Loucy (cell line): ENCODE data around the gene GRID1.

Experiments used
- H2AFZ ChIP-seq: fragments of 200-600 bp; sonication (generic); 2 replicates; pipeline ENCODE4 v1.6.0; 2016; ENCODE audit warnings: antibody characterized with exemption, mild to moderate bottlenecking, low read length, moderate library complexity
- H3F3A ChIP-seq: fragments of 200-600 bp; 2 replicates; pipeline ENCODE4 v1.6.0; 2016; ENCODE audit warnings: antibody characterized with exemption, low read depth, mild to moderate bottlenecking
- H3K27me3 ChIP-seq: fragments of 200-600 bp; sonication (generic); 2 replicates; pipeline ENCODE4 v1.6.1; 2014; ENCODE audit warnings: low read length, mild to moderate bottlenecking; ENCODE audit not compliant: insufficient read depth, poor library complexity, severe bottlenecking
- H3K36me3 ChIP-seq: fragments of 200-600 bp; sonication (generic); 2 replicates; pipeline ENCODE4 v1.6.1; 2016; ENCODE audit warnings: low read length; ENCODE audit not compliant: insufficient read depth
- H3K4me1 ChIP-seq: fragments of 200-600 bp; sonication (generic); 2 replicates; pipeline ENCODE4 v1.5.1; 2014; ENCODE audit warnings: low read length, mild to moderate bottlenecking; ENCODE audit not compliant: insufficient read depth, poor library complexity, severe bottlenecking
- H3K4me2 ChIP-seq: fragments of 200-600 bp; sonication (generic); 2 replicates; pipeline ENCODE4 v1.6.0; 2014; ENCODE audit warnings: antibody characterized with exemption, low read length, low read depth, mild to moderate bottlenecking; ENCODE audit not compliant: poor library complexity, severe bottlenecking
- H3K4me3 ChIP-seq: fragments of 200-600 bp; sonication (generic); 2 replicates; pipeline ENCODE4 v1.5.1; 2014; ENCODE audit warnings: low read length, mild to moderate bottlenecking, mixed read lengths; ENCODE audit not compliant: poor library complexity, severe bottlenecking
- H3K79me2 ChIP-seq: fragments of 200-600 bp; sonication (generic); 2 replicates; pipeline ENCODE4 v1.6.1; 2014; ENCODE audit warnings: low read length; ENCODE audit not compliant: insufficient read depth
- H3K9ac ChIP-seq: fragments of 200-600 bp; sonication (generic); 2 replicates; pipeline ENCODE4 v1.6.0; 2014; ENCODE audit warnings: mild to moderate bottlenecking, low read depth, low read length, moderate library complexity; ENCODE audit not compliant: poor library complexity, severe bottlenecking
- H3K9me2 ChIP-seq: fragments of 200-600 bp; sonication (generic); replicated peaks from 2 replicates; pipeline ENCODE4 v1.6.1; 2016; ENCODE audit warnings: low read depth, low read length, mixed read lengths
- H3K9me3 ChIP-seq: fragments of 200-600 bp; sonication (generic); 2 replicates; pipeline ENCODE4 v1.6.1; 2014; ENCODE audit warnings: mild to moderate bottlenecking, antibody characterized with exemption, low read length, low read depth; ENCODE audit not compliant: insufficient read depth
- H4K20me1 ChIP-seq: fragments of 200-600 bp; sonication (generic); 2 replicates; pipeline ENCODE4 v1.6.0; 2014; ENCODE audit warnings: antibody characterized with exemption, low read length, mild to moderate bottlenecking; ENCODE audit not compliant: insufficient read depth, poor library complexity, severe bottlenecking
- EZH2phosphoT487 ChIP-seq: fragments of 200-600 bp; IDR thresholded peaks from 2 replicates; pipeline ENCODE4 v1.6.1; 2018; ENCODE audit warnings: antibody characterized with exemption, mild to moderate bottlenecking, moderate library complexity, borderline replicate concordance
- TF ChIP-seq, protein P1 (sequence below): fragments of 200-600 bp; sonication (generic); conservative IDR thresholded peaks from 2 replicates; pipeline ENCODE4 v1.5.1; 2014; ENCODE audit warnings: mild to moderate bottlenecking, antibody characterized with exemption, low read length

Gene GRID1

DNA sequence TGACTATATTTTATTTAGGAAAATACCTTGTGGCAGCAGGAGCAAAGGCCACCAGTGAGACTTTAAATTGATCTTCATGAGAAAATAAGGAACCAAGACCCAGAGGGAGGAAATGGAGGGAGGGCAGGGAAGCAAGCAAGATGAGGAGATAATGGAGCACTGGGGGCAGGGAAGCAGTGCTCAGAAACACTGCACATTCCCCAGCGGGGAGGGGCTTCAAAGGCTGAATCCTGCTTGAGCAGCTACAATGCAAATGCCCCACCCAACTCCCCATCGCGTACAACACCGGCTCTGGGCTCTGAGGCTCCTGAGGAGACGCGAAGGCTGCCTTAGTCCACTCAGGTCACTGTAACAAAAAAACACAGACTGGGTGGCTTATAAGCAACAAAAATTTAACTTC is 503.8 kb downstream of the GRID1 start:
- Histone ChIP-seq H4K20me1 (no peaks in the 10 kb centered on the region), H3K27me3 (no peaks in the 10 kb centered on the region), H3K36me3 (no peaks in the 10 kb centered on the region), H2AFZ (no peak overlapping the region), H3K9me2 (no peaks in the 10 kb centered on the region), H3K79me2 (no peaks in the 10 kb centered on the region), H3F3A (no peaks in the 10 kb centered on the region), H3K4me2 (no peak overlapping the region), H3K9ac (no peak overlapping the region), H3K4me1 (no peaks in the 10 kb centered on the region), H3K4me3 (no peak overlapping the region), H3K9me3 (no peaks in the 10 kb centered on the region)
- TF ChIP-seq, protein P1, sequence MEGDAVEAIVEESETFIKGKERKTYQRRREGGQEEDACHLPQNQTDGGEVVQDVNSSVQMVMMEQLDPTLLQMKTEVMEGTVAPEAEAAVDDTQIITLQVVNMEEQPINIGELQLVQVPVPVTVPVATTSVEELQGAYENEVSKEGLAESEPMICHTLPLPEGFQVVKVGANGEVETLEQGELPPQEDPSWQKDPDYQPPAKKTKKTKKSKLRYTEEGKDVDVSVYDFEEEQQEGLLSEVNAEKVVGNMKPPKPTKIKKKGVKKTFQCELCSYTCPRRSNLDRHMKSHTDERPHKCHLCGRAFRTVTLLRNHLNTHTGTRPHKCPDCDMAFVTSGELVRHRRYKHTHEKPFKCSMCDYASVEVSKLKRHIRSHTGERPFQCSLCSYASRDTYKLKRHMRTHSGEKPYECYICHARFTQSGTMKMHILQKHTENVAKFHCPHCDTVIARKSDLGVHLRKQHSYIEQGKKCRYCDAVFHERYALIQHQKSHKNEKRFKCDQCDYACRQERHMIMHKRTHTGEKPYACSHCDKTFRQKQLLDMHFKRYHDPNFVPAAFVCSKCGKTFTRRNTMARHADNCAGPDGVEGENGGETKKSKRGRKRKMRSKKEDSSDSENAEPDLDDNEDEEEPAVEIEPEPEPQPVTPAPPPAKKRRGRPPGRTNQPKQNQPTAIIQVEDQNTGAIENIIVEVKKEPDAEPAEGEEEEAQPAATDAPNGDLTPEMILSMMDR: no peak
- no peak for TF ChIP-seq EZH2phosphoT487

DNA sequence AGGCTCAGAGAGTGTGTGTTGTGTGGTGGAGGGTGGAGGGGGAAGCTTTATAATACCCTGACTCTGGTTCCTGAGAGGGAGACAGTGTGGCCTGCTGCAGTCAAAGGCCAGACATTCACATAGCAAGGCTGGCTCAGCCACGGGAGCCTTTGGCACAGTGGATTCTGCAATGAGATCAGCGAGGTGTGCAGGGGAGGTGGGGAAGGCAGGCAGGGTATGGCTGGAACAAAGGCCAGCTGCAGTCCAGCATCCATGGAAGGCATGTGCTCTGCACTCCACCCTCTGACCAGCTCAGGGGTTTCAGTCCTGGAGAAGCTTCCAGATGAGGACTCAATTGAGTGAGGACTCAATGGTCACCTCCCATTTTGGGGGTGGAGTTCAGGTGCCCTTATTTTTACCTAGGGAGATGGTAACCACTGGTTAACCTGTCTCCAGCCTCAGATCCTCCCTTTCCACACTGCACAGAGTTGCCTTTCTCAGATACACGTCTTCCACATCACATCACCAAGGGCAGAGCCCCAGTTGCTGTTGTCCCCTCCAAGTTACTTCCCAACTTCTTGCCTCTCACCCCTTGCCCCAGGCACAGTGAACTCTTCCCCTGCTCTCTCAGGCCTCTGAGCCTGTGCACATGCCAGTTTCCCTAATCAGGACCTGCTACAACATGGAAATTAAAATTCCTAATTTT is 504.9 kb downstream of the GRID1 start:
- TF ChIP-seq EZH2phosphoT487: no peak
- TF ChIP-seq, protein P1: no peak
- no peak overlapping the region for H3K9ac ChIP-seq
- no peaks in the 10 kb centered on the region for H3K27me3 ChIP-seq
- H2AFZ ChIP-seq: no peak overlapping the region
- H4K20me1 ChIP-seq: no peaks in the 10 kb centered on the region
- no peaks in the 10 kb centered on the region for H3K79me2 ChIP-seq
- H3K4me3 ChIP-seq: no peak overlapping the region
- H3K4me2 ChIP-seq: no peak overlapping the region
- H3K4me1 ChIP-seq: no peaks in the 10 kb centered on the region
- H3K36me3 ChIP-seq: no peaks in the 10 kb centered on the region
- no peaks in the 10 kb centered on the region for H3F3A ChIP-seq
- H3K9me3 ChIP-seq: no peaks in the 10 kb centered on the region
- no peaks in the 10 kb centered on the region for H3K9me2 ChIP-seq

DNA sequence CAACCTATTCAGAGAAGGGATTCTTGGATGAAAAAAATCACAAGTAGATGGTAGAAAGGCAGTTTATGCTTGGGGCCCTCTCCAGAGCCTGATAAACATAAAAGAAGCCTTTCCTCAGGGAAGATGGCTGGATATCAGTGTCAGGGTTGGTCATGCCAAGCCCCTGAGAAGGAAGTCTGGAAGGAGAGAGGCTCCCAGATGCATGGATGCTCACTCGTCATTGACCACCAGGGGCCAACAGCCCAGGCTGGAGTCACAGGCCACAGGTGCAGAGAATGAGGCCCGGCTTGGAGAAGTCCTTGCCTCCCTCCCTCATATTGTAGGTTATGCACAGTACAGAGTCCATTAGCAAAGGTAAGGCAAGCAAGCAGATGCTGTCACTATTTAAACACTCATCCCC is 506.7 kb downstream of the GRID1 start:
- H3K36me3 ChIP-seq: no peaks in the 10 kb centered on the region
- TF ChIP-seq EZH2phosphoT487: no peak
- TF ChIP-seq, protein P1: no peak
- H3K9me3 ChIP-seq: no peaks in the 10 kb centered on the region; the same call in 1 of the 2 replicates
- H3K4me3 ChIP-seq: no peak overlapping the region
- H3K9ac ChIP-seq: no peak overlapping the region
- no peak overlapping the region for H2AFZ ChIP-seq
- no peaks in the 10 kb centered on the region for H3K4me1 ChIP-seq
- H3K27me3 ChIP-seq: no peaks in the 10 kb centered on the region
- no peaks in the 10 kb centered on the region for H3K9me2 ChIP-seq
- H3K4me2 ChIP-seq: no peak overlapping the region
- H3F3A ChIP-seq: no peaks in the 10 kb centered on the region
- no peaks in the 10 kb centered on the region for H3K79me2 ChIP-seq
- no peaks in the 10 kb centered on the region for H4K20me1 ChIP-seq
